ENCODE measurements around the gene PRICKLE4.

DNA sequence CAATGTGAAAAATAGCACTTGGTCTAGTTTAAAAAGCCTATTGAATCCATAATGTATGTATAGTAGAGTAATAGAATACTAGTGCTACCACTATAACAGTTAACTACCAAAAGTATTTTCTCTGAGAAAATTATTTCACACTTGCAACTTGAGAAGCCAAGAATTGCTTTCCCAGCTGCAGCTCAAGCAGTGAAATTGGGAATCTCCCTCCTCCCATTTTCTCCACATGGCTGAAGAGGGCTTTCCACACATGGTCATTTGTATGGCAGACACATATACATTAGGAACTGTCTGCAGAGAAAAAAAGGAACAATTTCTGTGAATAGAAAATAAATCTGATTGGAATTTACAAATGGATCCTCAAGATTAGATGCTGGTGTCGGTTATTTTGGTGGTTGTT, 41.4 kb downstream of the PRICKLE4 start:
- TF ChIP-seq, protein P1, sequence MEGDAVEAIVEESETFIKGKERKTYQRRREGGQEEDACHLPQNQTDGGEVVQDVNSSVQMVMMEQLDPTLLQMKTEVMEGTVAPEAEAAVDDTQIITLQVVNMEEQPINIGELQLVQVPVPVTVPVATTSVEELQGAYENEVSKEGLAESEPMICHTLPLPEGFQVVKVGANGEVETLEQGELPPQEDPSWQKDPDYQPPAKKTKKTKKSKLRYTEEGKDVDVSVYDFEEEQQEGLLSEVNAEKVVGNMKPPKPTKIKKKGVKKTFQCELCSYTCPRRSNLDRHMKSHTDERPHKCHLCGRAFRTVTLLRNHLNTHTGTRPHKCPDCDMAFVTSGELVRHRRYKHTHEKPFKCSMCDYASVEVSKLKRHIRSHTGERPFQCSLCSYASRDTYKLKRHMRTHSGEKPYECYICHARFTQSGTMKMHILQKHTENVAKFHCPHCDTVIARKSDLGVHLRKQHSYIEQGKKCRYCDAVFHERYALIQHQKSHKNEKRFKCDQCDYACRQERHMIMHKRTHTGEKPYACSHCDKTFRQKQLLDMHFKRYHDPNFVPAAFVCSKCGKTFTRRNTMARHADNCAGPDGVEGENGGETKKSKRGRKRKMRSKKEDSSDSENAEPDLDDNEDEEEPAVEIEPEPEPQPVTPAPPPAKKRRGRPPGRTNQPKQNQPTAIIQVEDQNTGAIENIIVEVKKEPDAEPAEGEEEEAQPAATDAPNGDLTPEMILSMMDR (conservative IDR thresholded peaks at IDR 0.05; ENCODE audit: low read length) = no peak
- no peak for TF ChIP-seq EZH2phosphoT487 (IDR thresholded peaks at IDR 0.05; ENCODE audit: borderline replicate concordance, low read depth, low read length)

All from OCI-LY7 (cell line).